ENCODE results near the gene CKB.

Gene CKB

GRCh38 chr14:103510724-103511693 lies 11.6 kb downstream of the CKB start:
- no peak for DNase-seq

GRCh38 chr14:103509864-103510723 lies 12.5 kb downstream of the CKB start:
- no peak for DNase-seq

- no peak for DNase-seq
These were observed 13.9 kb downstream of the CKB start for GRCh38 chr14:103508521-103509329.

GRCh38 chr14:103507751-103508150 lies 14.9 kb downstream of the CKB start:
- DNase-seq: no peak

GRCh38 chr14:103504991-103505565 lies 17.6 kb downstream of the CKB start:
- DNase-seq: no peak

GRCh38 chr14:103503296-103503695 lies 19.3 kb downstream of the CKB start:
- DNase-seq: no peak

- DNase-seq: no peak
These were observed 19.8 kb downstream of the CKB start for GRCh38 chr14:103502877-103503276.

GRCh38 chr14:103501921-103502669 lies 20.5 kb downstream of the CKB start:
- DNase-seq: no peak

- DNase-seq: no peak
These were observed 21.4 kb downstream of the CKB start for GRCh38 chr14:103501041-103501870.

GRCh38 chr14:103500148-103500990 lies 22.3 kb downstream of the CKB start:
- DNase-seq: peak; percentile 78

- no peak for DNase-seq
These were observed 22.9 kb downstream of the CKB start for GRCh38 chr14:103499709-103500108.

- DNase-seq: no peak
These were observed 25.9 kb downstream of the CKB start for GRCh38 chr14:103496776-103497175.

GRCh38 chr14:103495854-103496253 lies 26.8 kb downstream of the CKB start:
- DNase-seq: no peak

- no peak for DNase-seq
These were observed 30.3 kb downstream of the CKB start for GRCh38 chr14:103492156-103492925.

- no peak for DNase-seq
These were observed 30.9 kb downstream of the CKB start for GRCh38 chr14:103491691-103492090.

GRCh38 chr14:103489621-103490020 lies 33.0 kb downstream of the CKB start:
- no peak for DNase-seq

GRCh38 chr14:103488960-103489359 lies 33.7 kb downstream of the CKB start:
- DNase-seq: no peak

- no peak for DNase-seq
These were observed 34.6 kb downstream of the CKB start for GRCh38 chr14:103488071-103488470.

GRCh38 chr14:103485504-103485903 lies 37.1 kb downstream of the CKB start:
- DNase-seq: no peak

Measured in NCI-H1417 treated with DMSO at 0.1 percent for 48 hours (cell line).